ENCODE results near the gene ZBTB34. TPM values are rescaled to one million over a fixed set of nuclear protein-coding genes. Genes with fewer than 3 reads are reported as not detected.

Gene ZBTB34
- total RNA-seq, 1 donor from 2014 or later = 9.7 TPM

- intact Hi-C loops (cut with micrococcal nuclease) = loop anchor here (2.0 kb wide), 2 partner anchors 67 to 193 kb away; no protein-coding TSS in a partner anchor
These were observed 55.6 kb downstream of the ZBTB34 start for GRCh38 chr9:126915846-126916543.

- intact Hi-C loops (cut with micrococcal nuclease) = no loop called here
These were observed 56.5 kb downstream of the ZBTB34 start for GRCh38 chr9:126916909-126917308.

GRCh38 chr9:126919193-126919592 lies 58.8 kb downstream of the ZBTB34 start:
- intact Hi-C loops (cut with micrococcal nuclease) = no loop called here

GRCh38 chr9:126925876-126926275 lies 65.4 kb downstream of the ZBTB34 start:
- intact Hi-C loops (cut with micrococcal nuclease) = no loop called here

- intact Hi-C loops (cut with micrococcal nuclease) = no loop called here
These were observed 65.9 kb downstream of the ZBTB34 start for GRCh38 chr9:126926364-126926763.

- intact Hi-C loops (cut with micrococcal nuclease) = no loop called here
These were observed 67.0 kb downstream of the ZBTB34 start for GRCh38 chr9:126927419-126927818.

- intact Hi-C loops (cut with micrococcal nuclease) = no loop called here
These were observed 72.5 kb downstream of the ZBTB34 start for GRCh38 chr9:126932871-126933321.

GRCh38 chr9:126933334-126933980 lies 73.0 kb downstream of the ZBTB34 start:
- intact Hi-C loops (cut with micrococcal nuclease) = no loop called here

- intact Hi-C loops (cut with micrococcal nuclease) = no loop called here
These were observed 74.0 kb downstream of the ZBTB34 start for GRCh38 chr9:126934441-126934840.

Other genes with a start within 250 kb of the ZBTB34 start
- gene LMX1B, start 246.7 kb upstream of the ZBTB34 start, total RNA-seq = not detected in 2 replicates
- 16.9 and 23.6 TPM in 2 replicates for gene ZBTB43, start 55.6 kb upstream of the ZBTB34 start, total RNA-seq
- 3.3 and 3.8 TPM in 2 replicates for gene RALGPS1, start 54.1 kb downstream of the ZBTB34 start, total RNA-seq

Measured in T-helper 1 cell treated with Interleukin-12 subunit alpha and Interleukin-12 subunit beta and Interleukin-4 antibody, amounts not matched to agents 30 ng/mL and 1 ng/mL, for 36 hours (primary cell).